ENCODE measurements around the gene GDE1.

GDE1 gene

DNA sequence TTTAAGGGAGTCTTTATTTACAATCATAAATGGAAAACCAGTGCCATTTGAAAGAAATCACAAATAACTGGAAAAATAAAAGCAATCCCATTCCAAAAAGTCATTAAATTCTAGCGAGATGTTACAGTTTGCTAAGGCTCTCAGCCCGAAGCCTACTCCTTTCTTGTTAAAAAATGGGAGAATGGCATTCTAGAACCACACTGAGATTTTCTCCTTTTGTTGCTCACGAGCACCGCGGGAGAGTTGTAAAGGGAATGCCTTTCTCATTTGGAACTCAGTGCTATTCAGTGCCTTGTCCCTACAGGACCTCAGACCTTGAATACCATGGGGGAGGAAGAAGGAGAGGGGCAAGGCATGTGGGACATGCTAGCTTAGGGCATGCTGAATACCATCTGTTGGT lies 36.3 kb downstream of the GDE1 start:
- no peak for FAIRE-seq

GRCh38 chr16:19484096-19484495 lies 37.8 kb downstream of the GDE1 start:
- no peak for FAIRE-seq

DNA sequence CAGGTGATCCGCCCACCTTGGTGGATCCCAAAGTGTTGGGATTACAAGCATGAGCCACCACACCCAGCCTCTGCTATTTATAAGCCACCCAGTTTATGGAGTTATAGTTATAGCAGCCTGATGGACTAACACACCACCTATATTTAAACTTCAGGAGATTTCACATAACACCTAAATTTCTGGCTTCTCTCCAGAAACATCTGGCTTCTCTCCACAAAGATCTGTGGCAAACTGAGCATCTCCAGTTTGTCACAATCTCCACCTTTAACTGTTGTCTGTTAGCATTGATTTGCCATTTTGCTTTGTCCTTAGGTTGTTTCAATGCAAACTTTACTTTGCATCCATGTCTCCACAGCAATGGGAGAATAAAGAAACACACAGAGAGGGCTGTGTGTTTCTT lies 39.6 kb downstream of the GDE1 start:
- FAIRE-seq: no peak

- no peak for FAIRE-seq
Observed at GRCh38 chr16:19481769-19482168, 40.1 kb downstream of the GDE1 start.

DNA sequence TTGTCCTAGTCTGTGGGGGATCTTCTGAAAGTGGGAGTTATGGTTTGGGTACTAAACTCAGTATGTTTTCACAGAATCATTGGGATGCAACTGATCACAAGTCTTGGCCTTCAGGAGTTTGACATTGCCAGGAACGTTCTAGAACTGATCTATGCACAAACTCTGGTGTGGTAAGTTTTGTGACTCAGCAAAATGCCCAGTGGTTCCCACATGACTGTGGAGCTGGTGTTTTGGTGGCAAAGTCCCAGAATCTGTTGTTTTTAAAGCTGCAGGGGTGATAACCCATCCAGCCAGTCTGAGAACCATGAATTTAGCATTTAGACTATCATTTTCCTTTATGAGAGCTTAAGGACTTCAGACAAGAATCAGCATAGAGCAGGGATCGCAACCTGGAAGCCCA lies 40.6 kb downstream of the GDE1 start:
- no peak for FAIRE-seq

GRCh38 chr16:19479302-19479721 lies 42.6 kb downstream of the GDE1 start:
- FAIRE-seq: no peak

DNA sequence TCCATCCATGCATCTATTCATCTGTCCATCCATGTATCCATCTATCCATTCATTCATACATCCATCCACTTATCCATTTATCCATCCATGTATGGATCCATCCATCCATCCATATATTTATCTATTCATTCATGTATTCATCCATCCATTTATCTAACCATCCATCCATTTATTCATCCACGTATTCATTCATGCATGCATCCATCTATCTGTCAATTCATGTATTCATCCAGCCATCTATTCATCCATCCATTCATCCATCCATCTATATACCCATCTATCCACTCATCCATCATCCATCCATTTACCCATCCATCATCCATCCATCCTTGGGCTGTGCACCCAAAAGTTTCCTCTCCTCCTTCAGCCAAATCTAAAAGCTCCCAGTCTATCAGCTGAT lies 43.4 kb downstream of the GDE1 start:
- no peak for FAIRE-seq

- no peak for FAIRE-seq
Observed at GRCh38 chr16:19474617-19475016, 47.3 kb downstream of the GDE1 start.

DNA sequence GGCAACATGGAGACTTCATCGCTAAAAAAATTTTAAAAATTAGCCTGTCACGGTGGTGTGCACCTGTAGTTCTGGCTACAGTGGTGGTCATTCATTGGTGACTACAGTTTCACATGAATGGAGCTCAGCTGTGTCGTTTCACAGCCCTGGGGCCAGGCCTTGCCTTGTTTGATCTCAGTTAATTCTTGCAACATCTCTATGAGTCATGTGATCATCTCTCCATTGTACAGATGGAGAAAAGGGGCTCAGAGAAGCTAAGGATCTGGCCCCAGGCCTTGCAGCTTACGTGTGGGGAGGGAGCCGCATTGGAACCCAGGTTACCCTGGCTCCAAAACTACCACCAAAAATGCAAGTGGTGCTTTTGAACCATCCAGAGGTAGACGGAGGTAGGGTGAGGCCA lies 49.4 kb downstream of the GDE1 start:
- no peak for FAIRE-seq

DNA sequence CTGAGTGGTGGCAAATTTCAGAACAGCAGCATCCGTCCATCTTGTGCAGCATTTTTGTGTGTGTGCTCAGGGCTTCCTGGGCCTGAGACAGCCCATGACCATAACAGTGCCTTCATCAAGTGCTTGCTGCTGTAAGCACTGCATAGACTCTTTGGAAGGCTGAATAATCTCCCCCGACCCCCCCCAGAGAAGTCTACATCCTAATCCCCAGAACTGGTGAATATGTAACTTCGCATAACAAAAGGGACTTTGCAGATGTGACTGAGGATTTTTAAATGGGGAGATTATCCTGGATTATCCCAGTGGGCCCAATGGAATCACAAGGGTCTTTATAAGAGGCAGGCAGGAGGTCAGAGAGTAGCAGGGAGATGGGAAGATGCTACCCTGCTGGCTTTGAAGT lies 53.6 kb downstream of the GDE1 start:
- no peak for FAIRE-seq

- FAIRE-seq: no peak
Observed at GRCh38 chr16:19463468-19464315, 58.2 kb downstream of the GDE1 start.

DNA sequence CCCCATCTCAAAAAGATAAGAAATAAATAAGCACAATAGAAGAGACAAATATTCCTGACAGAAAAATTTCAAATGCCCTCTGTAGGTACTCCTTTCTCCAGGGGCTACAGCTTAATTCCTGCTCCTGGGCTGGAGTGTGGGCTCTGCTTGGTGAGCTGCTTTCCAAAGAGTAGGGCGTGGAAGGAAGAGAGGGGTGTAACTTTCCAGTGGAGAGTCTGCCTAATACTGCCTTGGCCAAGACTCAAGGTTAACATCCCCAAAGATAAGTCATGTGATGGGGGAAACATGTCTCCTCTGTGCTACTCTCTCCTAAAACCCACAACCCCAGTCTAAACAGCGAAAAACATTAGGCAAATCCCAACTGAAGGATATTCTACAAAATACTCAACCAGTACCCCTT lies 61.5 kb downstream of the GDE1 start:
- FAIRE-seq: no peak

GRCh38 chr16:19458722-19459379 lies 63.0 kb downstream of the GDE1 start:
- no peak for FAIRE-seq
